ENCODE results near the gene NDNF.

DNA sequence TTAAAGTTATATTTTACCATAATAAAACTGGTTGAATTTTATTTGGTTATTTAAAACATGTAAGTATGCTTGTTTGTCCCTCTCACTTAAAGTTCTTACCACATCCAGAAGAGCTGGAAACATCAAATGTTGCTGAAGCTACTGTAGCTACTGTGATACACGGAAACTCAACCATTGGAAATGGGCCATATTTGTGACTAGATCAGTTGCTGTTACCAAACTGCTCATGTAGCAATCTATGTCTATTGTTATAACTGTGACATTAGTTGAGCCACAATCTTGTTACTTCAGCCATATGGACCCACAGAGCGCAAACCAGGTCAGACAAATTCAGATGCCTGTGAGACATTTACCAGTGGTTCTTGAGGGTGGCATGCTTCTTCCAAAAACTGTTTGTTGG lies 41.6 kb downstream of the NDNF start:
- TF ChIP-seq POLR2A (IDR thresholded peaks at IDR 0.05): no peak
- TF ChIP-seq, protein P1, sequence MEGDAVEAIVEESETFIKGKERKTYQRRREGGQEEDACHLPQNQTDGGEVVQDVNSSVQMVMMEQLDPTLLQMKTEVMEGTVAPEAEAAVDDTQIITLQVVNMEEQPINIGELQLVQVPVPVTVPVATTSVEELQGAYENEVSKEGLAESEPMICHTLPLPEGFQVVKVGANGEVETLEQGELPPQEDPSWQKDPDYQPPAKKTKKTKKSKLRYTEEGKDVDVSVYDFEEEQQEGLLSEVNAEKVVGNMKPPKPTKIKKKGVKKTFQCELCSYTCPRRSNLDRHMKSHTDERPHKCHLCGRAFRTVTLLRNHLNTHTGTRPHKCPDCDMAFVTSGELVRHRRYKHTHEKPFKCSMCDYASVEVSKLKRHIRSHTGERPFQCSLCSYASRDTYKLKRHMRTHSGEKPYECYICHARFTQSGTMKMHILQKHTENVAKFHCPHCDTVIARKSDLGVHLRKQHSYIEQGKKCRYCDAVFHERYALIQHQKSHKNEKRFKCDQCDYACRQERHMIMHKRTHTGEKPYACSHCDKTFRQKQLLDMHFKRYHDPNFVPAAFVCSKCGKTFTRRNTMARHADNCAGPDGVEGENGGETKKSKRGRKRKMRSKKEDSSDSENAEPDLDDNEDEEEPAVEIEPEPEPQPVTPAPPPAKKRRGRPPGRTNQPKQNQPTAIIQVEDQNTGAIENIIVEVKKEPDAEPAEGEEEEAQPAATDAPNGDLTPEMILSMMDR (IDR thresholded peaks at IDR 0.05): no peak

Data from prostate gland (tissue), 2 donors.